HTERT RPE-1 (cell line): ENCODE data around the gene NSD1.

Experiments
- in situ Hi-C: fragments of 300-500 bp; cut with MboI; formaldehyde crosslinking; loops from 4 replicates; pipeline ENCODE4 v1.14.3; 2020; ENCODE audit warnings: low sequenced_read_pairs

The NSD1 gene

GRCh38 chr5:177096162-177097015 is 37.2 kb upstream of the NSD1 start:
- in situ Hi-C loops: no loop called here

- in situ Hi-C loops: no loop called here
Measured at GRCh38 chr5:177097016-177097985, 36.3 kb upstream of the NSD1 start.

GRCh38 chr5:177098120-177098469 is 35.5 kb upstream of the NSD1 start:
- in situ Hi-C loops: no loop called here

- in situ Hi-C loops: no loop called here
Measured at GRCh38 chr5:177098470-177099141, 35.0 kb upstream of the NSD1 start.

GRCh38 chr5:177099422-177100093 is 34.0 kb upstream of the NSD1 start:
- in situ Hi-C loops: no loop called here

GRCh38 chr5:177100714-177101121 is 32.9 kb upstream of the NSD1 start:
- in situ Hi-C loops: no loop called here

- in situ Hi-C loops: no loop called here
Measured at GRCh38 chr5:177103523-177104253, 29.9 kb upstream of the NSD1 start.

GRCh38 chr5:177105691-177106476 is 27.7 kb upstream of the NSD1 start:
- in situ Hi-C loops: no loop called here

- in situ Hi-C loops: no loop called here
Measured at GRCh38 chr5:177107159-177107558, 26.4 kb upstream of the NSD1 start.

- in situ Hi-C loops: no loop called here
Measured at GRCh38 chr5:177109810-177110209, 23.8 kb upstream of the NSD1 start.

- in situ Hi-C loops: no loop called here
Measured at GRCh38 chr5:177111720-177112394, 21.7 kb upstream of the NSD1 start.

GRCh38 chr5:177112589-177113220 is 20.9 kb upstream of the NSD1 start:
- in situ Hi-C loops: no loop called here

- in situ Hi-C loops: no loop called here
Measured at GRCh38 chr5:177113566-177114424, 19.8 kb upstream of the NSD1 start.

- in situ Hi-C loops: no loop called here
Measured at GRCh38 chr5:177116631-177117373, 16.8 kb upstream of the NSD1 start.

GRCh38 chr5:177117441-177118045 is 16.0 kb upstream of the NSD1 start:
- in situ Hi-C loops: no loop called here

- in situ Hi-C loops: no loop called here
Measured at GRCh38 chr5:177122566-177122965, 11.0 kb upstream of the NSD1 start.
